ENCODE measurements around the gene LOXL4. TPM values are rescaled to one million over a fixed set of nuclear protein-coding genes. Genes with fewer than 3 reads are reported as not detected.

Gene LOXL4
- total RNA-seq, 1 donor from 2014 or later, result not detected

- H3K4me3 Mint-ChIP-seq, result no peak overlapping the region
- ChIA-PET CTCF (no interaction called here), POLR2A (no interaction called here)
- no peak overlapping the region for H3K27ac Mint-ChIP-seq
- no peaks in the 10 kb centered on the region for H3K27me3 Mint-ChIP-seq
- H3K36me3 Mint-ChIP-seq (ENCODE audit: low read depth), result peaks cover 53% of the 10 kb centered on the region
- no peaks in the 10 kb centered on the region for H3K4me1 Mint-ChIP-seq
- H3K9me3 Mint-ChIP-seq, result no peaks in the 10 kb centered on the region
- ATAC-seq (ENCODE audit: low read depth), result no peak
- DNase-seq, result no peak
- intact Hi-C loops (cut with micrococcal nuclease), result no loop called here
- no peak for TF ChIP-seq CTCF (IDR thresholded peaks at IDR 0.05)
Measured at GRCh38 chr10:98251399-98251798, 16.6 kb downstream of the LOXL4 start.

GRCh38 chr10:98249134-98249533 lies 18.9 kb downstream of the LOXL4 start:
- POLR2A ChIA-PET, result no interaction called here
- no peak for TF ChIP-seq CTCF (IDR thresholded peaks at IDR 0.05)
- Mint-ChIP-seq H3K9me3 (no peaks in the 10 kb centered on the region), H3K4me1 (no peaks in the 10 kb centered on the region), H3K4me3 (no peak overlapping the region), H3K27ac (no peak overlapping the region), H3K36me3 (ENCODE audit: low read depth) (peaks cover 68% of the 10 kb centered on the region), H3K27me3 (no peaks in the 10 kb centered on the region)
- CTCF ChIA-PET, result no interaction called here
- DNase-seq, result no peak
- no peak for ATAC-seq (ENCODE audit: low read depth)
- intact Hi-C loops (cut with micrococcal nuclease), result no loop called here

DNA sequence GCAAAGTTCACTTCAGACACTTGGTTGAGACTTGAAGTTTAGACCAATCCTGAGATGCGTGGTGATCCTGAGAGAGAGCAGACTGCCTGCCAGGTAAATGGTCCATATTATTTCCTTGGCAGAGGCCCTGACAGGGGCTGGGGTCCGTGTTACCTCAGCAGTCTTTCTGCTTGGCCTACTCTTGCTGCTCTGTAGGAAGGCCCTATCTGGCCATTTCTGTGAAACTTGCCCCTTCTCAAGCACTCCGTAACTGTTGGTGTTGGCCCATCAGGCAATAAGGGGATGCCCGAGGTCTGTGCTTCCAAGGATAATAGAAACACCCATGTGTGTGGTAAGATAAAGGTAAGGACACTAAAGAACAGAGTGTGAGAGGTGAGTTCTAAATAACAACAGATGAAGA lies 20.0 kb downstream of the LOXL4 start:
- H3K4me1 Mint-ChIP-seq, result no peaks in the 10 kb centered on the region
- intact Hi-C loops (cut with micrococcal nuclease), result no loop called here
- no peak overlapping the region for H3K27ac Mint-ChIP-seq
- no peak for DNase-seq
- ChIA-PET CTCF (no interaction called here), POLR2A (no interaction called here)
- no peaks in the 10 kb centered on the region for H3K9me3 Mint-ChIP-seq
- no peak for TF ChIP-seq CTCF (IDR thresholded peaks at IDR 0.05)
- H3K4me3 Mint-ChIP-seq, result no peak overlapping the region
- H3K27me3 Mint-ChIP-seq, result no peaks in the 10 kb centered on the region
- H3K36me3 Mint-ChIP-seq (ENCODE audit: low read depth), result peaks cover 74% of the 10 kb centered on the region
- no peak for ATAC-seq (ENCODE audit: low read depth)

- Mint-ChIP-seq H3K4me1 (no peaks in the 10 kb centered on the region), H3K27me3 (no peaks in the 10 kb centered on the region), H3K9me3 (no peaks in the 10 kb centered on the region), H3K27ac (no peak overlapping the region), H3K4me3 (no peak overlapping the region), H3K36me3 (ENCODE audit: low read depth) (peaks cover 81% of the 10 kb centered on the region)
- CTCF ChIA-PET, result no interaction called here
- POLR2A ChIA-PET, result no interaction called here
- TF ChIP-seq CTCF (IDR thresholded peaks at IDR 0.05), result no peak
- intact Hi-C loops (cut with micrococcal nuclease), result no loop called here
- DNase-seq, result no peak
- no peak for ATAC-seq (ENCODE audit: low read depth)
Measured at GRCh38 chr10:98246911-98247805, 20.8 kb downstream of the LOXL4 start.

GRCh38 chr10:98244586-98244985 lies 23.4 kb downstream of the LOXL4 start:
- H3K27me3 Mint-ChIP-seq, result no peaks in the 10 kb centered on the region
- TF ChIP-seq CTCF (IDR thresholded peaks at IDR 0.05), result no peak
- intact Hi-C loops (cut with micrococcal nuclease), result no loop called here
- CTCF ChIA-PET, result no interaction called here
- no peak for ATAC-seq (ENCODE audit: low read depth)
- POLR2A ChIA-PET, result no interaction called here
- H3K27ac Mint-ChIP-seq, result no peak overlapping the region
- H3K4me3 Mint-ChIP-seq, result no peak overlapping the region
- no peaks in the 10 kb centered on the region for H3K9me3 Mint-ChIP-seq
- no peak for DNase-seq
- H3K36me3 Mint-ChIP-seq (ENCODE audit: low read depth), result peaks cover 83% of the 10 kb centered on the region
- H3K4me1 Mint-ChIP-seq, result no peaks in the 10 kb centered on the region
